ENCODE data around the gene GABRB3. TPM values are rescaled to one million over a fixed set of nuclear protein-coding genes. Genes with fewer than 3 reads are reported as not detected.

The GABRB3 gene
- 61.2 TPM for polyA plus RNA-seq (2012; ENCODE audit: insufficient read depth, insufficient read length, low read depth)

DNA sequence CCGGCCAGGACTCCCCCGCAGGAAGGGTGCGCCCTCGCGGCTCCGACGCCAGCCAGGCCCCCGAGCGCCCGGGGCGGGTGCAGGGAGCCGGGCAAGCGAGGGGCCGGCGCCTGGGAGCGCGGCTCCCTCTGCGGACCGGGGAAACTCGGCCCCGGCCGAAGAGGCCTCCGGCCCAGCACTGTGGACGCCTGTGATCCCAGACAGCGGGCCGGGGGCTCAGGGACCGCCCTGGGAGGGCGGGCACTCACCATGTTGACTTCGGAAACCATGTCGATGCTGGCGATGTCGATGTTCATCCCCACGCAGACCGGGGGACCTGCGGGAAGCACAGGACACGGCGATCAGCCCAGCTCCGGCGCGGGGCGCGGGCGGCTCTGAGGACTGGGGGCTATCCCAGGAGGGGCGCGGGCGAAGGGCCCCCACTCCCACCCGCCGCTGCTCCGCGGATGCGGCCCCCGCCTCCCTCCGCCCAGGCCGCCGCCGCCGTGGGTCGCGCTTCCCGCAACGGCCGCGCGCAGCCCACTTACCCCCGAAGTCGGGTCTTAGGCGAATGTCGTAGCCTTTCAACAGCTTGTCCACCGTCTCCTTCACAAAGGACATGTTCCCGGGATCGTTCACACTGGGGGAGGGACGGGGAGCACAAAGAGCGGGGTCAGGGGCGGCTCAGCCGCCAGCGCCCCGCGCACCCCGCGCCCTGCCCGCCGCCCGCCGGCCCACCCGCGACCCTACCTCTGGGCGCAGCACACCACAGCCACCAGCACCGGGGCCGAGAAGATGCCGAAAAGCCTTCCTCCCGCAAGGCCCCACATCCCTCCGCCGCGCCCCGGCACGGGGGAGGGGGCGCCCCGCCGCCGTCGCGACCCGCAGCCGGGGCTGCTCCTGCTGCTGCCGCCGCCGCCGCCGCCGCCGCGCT lies at the start of gene GABRB3:
Gene GABRB3, minus strand, starts transcription at position 913 of the 913 bp plus-strand sequence.
- H3K4me1 ChIP-seq, result peaks cover 5% of the 10 kb centered on the region
- no peaks in the 10 kb centered on the region for H3K9me3 ChIP-seq
- peak; percentile 63 for DNase-seq
- no peaks in the 10 kb centered on the region for H3K36me3 ChIP-seq
- peak within 1 kb of the TSS; percentile 73 for H3K4me3 ChIP-seq (ENCODE audit: low read depth, low read length)
- TF ChIP-seq, protein P1, sequence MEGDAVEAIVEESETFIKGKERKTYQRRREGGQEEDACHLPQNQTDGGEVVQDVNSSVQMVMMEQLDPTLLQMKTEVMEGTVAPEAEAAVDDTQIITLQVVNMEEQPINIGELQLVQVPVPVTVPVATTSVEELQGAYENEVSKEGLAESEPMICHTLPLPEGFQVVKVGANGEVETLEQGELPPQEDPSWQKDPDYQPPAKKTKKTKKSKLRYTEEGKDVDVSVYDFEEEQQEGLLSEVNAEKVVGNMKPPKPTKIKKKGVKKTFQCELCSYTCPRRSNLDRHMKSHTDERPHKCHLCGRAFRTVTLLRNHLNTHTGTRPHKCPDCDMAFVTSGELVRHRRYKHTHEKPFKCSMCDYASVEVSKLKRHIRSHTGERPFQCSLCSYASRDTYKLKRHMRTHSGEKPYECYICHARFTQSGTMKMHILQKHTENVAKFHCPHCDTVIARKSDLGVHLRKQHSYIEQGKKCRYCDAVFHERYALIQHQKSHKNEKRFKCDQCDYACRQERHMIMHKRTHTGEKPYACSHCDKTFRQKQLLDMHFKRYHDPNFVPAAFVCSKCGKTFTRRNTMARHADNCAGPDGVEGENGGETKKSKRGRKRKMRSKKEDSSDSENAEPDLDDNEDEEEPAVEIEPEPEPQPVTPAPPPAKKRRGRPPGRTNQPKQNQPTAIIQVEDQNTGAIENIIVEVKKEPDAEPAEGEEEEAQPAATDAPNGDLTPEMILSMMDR (IDR thresholded peaks at IDR 0.05; ENCODE audit: low read depth, low read length), result no peak
- no peaks in the 10 kb centered on the region for H3K27me3 ChIP-seq

DNA sequence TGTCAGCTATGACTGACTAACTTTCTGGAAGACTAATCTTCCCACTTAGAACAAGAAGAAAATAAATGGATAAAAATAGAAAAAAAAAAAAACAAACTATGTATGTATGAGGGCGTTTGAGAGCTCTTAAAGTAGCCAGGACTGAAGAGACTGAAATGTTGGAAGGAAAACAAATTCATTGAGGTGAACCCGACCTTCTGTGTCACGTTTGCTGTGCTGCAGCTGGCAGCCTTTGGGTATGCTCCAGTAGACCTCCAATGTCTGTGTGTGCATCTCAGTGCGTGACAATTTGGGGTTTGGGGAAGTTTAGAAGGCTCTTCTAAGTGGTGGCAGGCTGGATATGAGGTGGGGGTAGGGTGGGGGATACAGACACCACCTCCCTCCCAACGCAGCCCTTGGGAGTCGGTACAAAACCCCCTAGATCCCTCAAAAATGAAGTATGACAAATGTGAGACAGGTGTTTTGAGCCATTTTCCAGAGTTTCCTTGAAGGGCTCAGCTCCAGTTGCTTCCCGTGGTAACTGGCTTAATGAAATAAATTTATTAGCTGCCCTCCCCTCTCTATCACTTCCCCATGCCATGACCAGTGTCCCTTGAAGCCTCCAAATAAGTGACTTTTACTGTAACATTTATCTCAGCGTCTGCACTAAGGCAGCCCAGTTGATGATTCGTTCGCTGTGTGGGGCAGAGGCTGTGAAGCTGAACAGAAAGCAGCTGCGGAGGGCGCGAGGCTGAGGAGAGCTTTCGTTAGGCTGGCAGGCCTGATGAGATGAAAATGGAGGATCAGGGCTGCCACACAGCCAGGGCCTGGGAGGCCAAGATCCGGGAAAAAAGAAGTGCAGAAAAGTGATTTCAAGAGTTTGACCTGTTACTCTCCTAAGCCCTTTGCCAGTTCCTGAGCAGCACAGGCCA lies 34.9 kb upstream of the GABRB3 start:
- DNase-seq, result no peak
- H3K36me3 ChIP-seq, result no peaks in the 10 kb centered on the region
- no peaks in the 10 kb centered on the region for H3K9me3 ChIP-seq
- H3K4me1 ChIP-seq, result no peaks in the 10 kb centered on the region
- TF ChIP-seq, protein P1 (IDR thresholded peaks at IDR 0.05; ENCODE audit: low read depth, low read length), result no peak
- peaks cover 4% of the 10 kb centered on the region; the same call in 1 of the 2 replicates for H3K27me3 ChIP-seq
- no peak overlapping the region for H3K4me3 ChIP-seq (ENCODE audit: low read depth, low read length)

DNA sequence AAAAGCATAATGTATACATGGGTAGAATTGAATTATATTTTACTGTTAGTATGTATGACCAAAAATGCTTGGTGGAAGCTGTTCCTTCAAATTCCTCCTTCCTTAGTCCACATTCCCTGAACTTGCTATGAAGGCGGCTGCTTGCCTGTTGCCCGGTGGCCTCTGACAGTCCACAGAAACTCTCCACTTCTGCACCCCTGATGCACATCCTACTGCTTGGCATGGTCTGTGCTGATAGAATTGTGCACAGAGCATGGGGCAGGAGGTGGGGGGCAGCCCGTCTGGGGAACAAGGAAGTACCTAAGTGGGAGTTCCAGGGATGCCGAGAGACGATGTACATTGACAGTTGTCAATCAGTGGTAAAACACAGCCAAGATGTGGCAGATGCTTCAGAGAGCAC lies 33.7 kb upstream of the GABRB3 start:
- TF ChIP-seq, protein P1 (IDR thresholded peaks at IDR 0.05; ENCODE audit: low read depth, low read length), result no peak
- Histone ChIP-seq H3K4me1 (no peaks in the 10 kb centered on the region), H3K9me3 (no peaks in the 10 kb centered on the region), H3K4me3 (ENCODE audit: low read depth, low read length) (no peak overlapping the region), H3K36me3 (no peaks in the 10 kb centered on the region), H3K27me3 (peaks cover 5% of the 10 kb centered on the region; the same call in 1 of the 2 replicates)
- DNase-seq, result no peak

DNA sequence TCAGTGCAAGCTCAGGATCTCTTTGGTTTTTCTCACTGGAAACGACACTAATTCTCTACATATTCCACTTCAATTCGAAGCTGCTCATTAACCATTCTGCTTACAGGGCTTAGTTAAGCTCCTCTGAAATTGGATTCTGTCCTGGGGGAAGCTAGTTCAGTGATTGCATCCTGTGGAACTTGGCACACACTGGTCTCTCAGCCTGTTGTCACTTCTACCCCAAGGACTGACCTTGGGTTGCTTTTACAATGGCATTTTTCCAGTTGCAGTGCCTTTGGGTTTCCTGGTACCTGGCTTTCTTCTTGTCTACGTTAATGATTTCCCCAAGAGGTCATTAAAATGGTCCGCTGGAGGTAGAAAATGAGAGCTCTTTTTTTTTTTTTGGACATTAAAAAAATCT lies 33.3 kb upstream of the GABRB3 start:
- H3K36me3 ChIP-seq, result no peaks in the 10 kb centered on the region
- no peaks in the 10 kb centered on the region for H3K4me1 ChIP-seq
- H3K4me3 ChIP-seq (ENCODE audit: low read depth, low read length), result no peak overlapping the region
- no peak for DNase-seq
- H3K9me3 ChIP-seq, result no peaks in the 10 kb centered on the region
- TF ChIP-seq, protein P1 (IDR thresholded peaks at IDR 0.05; ENCODE audit: low read depth, low read length), result no peak
- H3K27me3 ChIP-seq, result peaks cover 5% of the 10 kb centered on the region; the same call in 1 of the 2 replicates

DNA sequence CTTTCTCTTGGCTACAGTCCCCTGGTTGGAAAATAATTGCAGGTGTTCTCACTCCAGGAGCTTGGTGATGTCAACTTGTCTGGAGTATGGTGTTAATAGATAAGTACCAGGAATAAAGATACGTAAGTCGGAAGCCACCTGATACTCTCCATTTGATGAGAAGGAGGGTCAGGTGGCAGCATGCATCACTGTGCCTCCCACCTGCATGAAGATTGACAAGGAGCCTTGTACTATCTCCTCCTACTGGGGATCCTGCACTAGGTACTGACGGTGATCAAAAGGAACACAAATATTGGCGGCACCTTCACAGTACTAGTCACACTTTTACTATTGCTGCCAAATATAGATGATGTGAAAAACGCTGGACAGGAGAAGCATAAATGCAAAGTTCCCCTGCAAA lies 32.6 kb upstream of the GABRB3 start:
- H3K36me3 ChIP-seq, result no peaks in the 10 kb centered on the region
- no peak for DNase-seq
- TF ChIP-seq, protein P1 (IDR thresholded peaks at IDR 0.05; ENCODE audit: low read depth, low read length), result no peak
- H3K9me3 ChIP-seq, result no peaks in the 10 kb centered on the region
- no peak overlapping the region for H3K4me3 ChIP-seq (ENCODE audit: low read depth, low read length)
- H3K27me3 ChIP-seq, result peaks cover 5% of the 10 kb centered on the region; the same call in 1 of the 2 replicates
- H3K4me1 ChIP-seq, result no peaks in the 10 kb centered on the region

All from BE2C (cell line).